Inferior parietal cortex (tissue), 1 donor: ENCODE measurements around the gene DTYMK.
A peak's percentile ranks its signal among the peaks of the same experiment; 100 is the strongest.
"Not testable (repeated sequence)": the region's sequence is repeated elsewhere in the genome, so short reads cannot be mapped to it uniquely, and the experiment has no call there.

Source experiments
- DNase-seq: peaks from one replicate; pipeline ENCODE4 v3.0.0-alpha.2; 2016; ENCODE audit errors: extremely low spot score

The DTYMK gene

DNA sequence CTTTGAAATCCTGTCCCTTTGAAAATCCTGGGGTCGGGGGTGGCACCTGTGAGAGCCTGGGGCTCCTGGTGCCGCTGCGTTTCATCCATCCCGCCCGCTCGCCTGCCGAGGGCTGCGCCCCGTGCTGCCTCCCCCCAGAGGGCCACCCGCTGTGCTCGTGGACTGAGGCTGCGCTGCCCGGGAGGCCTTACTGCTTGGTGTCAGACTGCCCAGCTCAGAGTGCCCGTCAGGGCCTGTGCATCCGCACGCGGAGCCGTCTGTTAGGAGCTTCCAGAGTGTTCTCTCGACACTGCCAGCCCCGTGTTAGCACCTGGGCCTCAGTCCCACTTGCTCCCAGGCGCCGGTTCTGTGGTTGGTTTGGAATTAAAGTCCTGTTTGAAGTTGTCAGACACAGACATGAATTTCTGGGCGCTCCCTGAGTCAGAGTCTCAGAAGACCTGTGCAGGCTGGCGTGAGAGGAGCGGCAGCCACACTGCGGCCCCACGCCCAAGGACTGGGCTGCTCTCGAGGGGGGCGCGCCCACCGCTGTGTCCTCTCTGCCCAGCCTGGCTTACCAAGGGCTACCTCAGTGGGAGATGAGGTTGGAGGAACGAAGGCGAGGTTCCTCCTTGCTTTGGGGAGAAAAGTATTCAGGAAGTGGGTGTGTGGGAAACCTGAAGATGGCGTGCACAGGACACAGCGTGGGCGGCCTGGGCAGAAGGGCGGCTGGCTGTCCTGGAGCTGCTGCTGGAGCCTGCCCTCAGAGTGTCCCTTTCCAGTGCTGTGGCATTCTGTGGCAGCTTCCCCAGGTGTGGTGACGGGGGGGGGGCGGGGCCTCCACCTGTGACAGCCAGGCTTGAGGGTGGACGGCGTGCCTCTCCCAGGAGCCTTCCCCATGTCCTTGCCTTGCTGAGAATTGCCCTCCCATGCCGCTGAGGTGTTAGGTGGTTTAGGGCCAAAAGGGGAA is 14.1 kb downstream of the DTYMK start:
- no peak for DNase-seq

DNA sequence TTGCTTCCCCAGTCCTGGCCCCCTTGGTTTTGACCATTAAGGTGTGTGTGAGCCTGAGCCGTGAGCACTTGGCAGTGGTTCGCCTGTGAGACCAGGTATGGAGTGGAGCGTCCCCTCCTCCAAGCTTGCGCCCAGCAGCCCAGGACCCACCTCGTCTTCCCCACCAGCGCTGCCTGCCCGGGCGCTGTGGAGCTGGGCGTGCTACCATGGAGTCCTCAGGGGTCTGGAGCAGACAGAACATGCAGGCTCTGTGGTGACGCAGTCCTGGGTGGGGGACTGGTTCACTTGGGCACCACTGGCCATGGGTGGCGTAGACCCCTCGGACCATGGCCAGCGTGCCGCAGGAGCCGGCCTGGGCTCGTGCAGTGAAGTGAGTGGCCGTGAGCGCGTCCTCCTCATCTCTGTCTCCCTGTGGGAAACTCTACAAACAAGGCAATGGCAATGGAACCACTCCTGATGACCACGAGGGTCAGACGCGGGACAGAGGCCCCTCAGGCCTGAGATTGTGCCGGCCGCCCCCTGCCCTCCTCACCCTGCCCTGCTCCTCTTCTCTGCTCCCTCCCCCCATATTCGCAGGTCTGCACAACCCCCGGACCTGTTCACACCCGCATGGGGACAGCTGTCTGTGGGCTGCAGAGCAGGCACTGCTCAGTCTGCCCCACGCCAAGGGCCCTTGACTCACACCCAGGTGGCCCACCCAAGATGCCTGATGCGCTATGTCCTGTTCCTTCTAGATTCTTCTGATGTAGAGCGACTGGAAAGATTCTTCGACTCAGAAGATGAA is 15.0 kb downstream of the DTYMK start:
- no peak for DNase-seq

DNA sequence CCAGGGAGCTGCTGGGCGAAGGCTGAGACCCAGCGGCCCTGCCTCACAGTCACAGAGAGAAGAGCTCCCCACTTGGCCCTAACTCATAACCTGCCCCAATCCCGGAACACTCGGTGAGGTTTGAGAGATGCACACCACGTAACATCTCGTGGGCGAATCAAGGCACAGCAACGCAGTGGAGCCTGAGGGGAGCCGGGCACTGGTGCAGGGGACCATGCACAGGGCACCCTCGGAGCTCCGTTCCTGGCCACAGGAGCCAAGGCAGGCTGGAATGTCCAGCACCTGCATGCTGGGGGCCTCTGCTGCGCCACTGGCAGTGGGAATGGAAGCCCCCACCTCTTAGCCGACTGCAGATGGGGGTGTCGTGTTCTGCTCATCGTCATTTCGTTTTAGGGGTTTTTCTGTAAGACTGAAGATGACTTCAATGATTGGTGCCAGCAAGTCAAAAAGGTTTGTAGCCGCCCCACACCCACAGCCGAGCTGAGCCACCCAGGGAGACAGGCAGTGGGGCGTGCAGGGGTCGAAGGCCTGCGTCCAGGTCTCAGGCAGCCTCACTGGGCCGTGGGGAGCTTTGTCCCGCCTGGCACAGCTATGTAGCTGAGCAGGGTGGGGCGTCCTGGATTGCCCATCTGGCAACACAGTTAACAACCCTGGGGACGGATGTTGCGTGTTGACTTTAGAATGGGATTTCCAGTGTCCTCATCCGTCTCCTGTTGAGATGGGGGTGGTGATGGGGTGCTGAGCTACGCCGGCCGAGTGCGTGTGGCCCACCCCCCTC is 16.1 kb downstream of the DTYMK start:
- DNase-seq = no peak

DNA sequence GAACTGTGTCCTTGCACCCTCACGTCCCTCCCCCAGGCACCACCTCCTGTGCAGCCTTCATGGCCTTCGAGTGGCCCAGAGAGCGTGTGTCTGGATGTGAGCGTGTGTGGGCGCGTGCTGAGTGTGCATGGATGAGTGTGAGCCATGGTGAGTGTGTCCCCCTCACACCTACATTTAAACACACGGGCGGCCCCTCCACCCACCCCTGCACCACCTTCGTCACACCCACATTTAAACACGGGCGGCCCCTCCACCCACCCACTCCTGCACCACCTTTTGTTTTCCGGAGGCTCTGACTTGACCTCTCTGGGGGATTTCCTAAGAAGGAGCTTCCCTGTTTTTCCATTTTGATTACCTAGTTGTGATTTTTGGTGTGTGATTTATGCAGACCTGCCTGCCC is 17.8 kb downstream of the DTYMK start:
- no peak for DNase-seq

DNA sequence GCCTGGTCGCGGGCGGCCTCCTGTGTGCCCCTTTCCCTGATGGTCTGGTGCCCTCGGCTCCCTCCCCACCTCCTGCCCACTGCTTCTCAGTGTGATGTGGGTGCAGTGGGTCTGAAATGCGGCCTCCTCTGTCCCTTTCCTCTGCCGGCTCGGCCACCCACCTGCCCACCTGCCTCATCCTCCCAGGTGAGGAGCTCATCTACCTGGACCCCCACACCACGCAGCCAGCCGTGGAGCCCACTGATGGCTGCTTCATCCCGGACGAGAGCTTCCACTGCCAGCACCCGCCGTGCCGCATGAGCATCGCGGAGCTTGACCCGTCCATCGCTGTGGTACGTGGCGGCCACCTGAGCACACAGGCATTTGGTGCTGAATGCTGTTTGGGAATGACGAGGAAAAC is 18.3 kb downstream of the DTYMK start:
- no peak for DNase-seq

DNA sequence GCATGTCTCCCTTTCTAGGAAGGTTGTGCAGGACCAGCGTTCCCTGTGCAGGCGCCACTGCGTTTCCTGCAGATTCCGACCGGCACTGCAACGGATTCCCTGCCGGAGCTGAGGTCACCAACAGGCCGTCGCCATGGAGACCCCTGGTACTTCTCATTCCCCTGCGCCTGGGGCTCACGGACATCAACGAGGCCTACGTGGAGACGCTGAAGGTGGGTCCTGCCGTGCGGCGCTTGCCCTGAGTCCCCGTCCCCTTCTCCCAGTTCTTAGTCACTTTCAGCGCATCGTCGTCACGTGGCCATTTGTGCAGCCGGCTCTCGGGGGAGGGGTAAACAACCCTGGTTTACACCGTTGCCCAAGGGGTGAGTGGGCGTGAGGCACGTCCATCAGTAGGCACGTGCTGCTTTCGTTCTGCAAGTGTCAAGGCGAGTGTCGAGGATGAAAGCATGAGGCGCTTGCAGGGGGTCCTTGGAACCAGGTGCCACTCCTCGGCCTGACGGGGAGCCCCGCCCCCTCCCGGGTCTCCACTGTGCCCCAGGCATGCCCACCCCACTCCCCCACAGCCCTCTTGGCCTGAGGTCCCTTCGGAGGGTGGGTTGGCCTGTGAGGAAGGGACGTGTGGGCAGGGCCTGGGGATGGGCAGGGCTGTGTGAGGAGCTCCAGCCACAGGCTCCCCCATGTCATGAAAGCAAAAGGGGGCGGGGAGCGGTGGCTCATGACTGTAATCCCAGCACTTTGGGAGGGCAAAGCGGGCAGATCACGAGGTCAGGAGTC is 19.8 kb downstream of the DTYMK start:
- DNase-seq = no peak

DNA sequence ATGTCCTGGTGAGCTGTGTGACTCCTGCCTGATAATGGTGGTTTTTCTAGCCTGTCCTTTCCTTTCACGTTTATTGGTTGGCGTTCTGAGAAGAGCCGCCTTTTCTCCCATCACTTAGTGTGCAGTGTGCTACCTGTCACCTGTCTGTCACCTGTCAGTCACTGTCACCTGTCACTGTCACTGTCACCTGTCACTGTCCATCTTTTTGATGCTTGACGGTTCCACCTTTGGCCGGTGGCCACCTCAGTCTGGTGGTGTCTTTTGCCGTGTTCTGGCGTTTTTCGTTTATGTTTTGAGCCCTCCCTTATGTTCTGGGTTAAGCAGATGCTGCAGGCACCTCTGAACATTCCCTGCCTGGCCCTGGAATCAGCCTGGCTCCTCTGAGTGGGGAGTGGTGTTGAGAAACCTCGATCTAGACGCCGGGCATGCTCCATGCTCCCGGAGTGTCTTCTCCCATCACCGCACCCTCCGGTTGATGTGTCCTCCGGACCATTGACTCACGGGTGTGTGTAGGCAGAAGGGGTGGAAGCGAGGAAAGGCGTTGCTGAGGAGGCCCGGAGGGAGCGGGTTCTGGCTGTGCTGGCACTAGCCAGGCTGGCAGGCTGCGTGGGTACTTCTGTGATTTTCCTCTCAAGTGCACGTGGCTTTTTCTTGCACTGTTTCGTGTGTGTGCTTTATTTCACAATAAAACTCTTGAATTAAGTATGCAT is 20.7 kb downstream of the DTYMK start:
- no peak for DNase-seq

DNA sequence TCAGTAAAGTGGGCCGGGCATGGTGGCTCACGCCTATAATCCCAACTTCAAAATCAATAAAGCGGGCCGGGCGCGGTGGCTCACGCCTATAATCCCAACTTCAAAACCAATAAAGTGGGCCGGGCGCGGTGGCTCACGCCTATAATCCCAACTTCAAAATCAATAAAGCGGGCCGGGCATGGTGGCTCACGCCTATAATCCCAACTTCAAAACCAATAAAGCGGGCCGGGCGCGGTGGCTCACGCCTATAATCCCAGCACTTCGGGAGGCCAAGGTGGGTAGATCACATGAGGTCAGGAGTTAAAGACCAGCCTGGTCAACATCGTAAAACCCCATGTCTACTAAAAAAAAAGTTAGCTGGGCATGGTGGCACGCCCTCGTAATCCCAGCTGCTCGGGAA is 23.9 kb downstream of the DTYMK start:
- DNase-seq = not testable (repeated sequence)

DNA sequence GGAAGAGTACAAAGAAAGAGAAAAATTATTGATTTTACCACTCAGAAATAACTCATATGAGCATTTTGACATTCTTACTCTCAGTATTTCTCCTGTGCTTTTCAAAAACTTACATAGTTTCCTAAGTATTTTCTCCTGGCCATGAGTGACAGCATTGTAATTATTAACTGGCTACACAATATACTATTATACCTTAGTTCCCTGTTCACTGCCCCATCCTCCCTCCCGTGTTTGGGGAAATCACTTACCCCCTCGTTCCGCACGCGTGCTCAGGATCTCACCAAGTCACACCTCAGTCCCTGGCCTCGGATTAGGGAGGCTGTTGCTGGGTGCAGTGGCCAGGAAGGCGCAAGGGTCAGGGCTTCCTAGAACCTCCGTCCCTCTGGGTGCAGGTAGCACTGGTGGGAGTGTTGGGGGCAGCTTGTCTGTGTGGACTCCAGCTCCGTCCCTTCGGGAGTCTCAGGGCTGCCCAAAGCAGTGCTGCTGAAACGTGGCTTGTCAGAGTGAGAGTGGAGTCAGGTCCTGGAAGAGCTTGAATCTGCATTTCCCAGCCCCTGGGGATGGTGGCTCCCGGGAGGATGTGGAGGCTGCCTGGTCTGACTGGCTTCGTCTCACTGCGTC is 25.9 kb downstream of the DTYMK start:
- DNase-seq = no peak

DNA sequence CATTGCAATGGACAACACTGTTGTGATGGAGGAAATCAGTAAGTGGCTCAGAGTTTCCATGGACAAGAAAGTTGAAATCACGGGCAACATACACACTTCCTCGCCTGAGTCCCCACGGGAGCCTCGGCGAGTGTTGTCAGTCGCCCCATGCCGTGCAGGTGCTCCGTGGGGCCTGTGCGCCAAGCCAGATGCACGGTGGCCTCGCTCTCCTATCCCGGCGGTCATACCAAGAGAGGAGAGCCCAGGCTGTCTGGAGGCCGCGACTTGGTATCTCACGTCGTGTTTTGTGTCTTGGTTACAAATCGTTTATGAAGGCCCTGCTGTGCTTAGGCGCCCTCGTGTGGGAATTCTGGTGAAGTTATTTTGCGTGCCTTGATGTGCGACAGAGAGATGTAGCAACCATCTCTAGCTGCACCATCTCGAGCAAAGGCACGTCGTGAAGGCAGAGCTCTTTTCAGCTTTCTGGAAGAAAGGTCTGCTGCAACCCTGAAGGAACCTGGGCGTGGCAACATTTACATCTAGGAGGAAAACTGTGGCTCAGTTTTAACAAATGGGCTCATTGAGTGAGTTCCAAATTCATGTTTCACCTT is 27.4 kb downstream of the DTYMK start:
- peak; percentile 83 for DNase-seq

DNA sequence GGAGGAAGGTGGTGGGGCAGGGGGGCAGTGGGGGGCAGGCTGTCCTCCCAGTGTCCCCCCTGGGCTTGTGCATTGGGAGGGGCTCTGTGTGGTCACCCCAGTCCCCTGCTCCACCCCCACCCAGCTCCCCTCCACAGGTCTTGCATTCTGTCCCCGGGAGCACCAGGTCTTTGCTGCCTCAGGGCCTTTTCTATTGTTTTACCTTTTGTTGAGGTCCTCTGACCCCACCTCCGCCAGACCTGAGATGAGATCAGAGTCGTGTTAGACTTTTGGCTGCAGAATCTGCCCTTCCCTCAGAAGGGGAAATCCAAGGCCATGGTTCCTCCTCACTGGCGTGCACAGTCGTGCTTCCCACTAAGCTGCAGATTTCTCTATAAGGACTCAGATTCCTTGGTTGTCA is 28.3 kb downstream of the DTYMK start:
- no peak for DNase-seq

DNA sequence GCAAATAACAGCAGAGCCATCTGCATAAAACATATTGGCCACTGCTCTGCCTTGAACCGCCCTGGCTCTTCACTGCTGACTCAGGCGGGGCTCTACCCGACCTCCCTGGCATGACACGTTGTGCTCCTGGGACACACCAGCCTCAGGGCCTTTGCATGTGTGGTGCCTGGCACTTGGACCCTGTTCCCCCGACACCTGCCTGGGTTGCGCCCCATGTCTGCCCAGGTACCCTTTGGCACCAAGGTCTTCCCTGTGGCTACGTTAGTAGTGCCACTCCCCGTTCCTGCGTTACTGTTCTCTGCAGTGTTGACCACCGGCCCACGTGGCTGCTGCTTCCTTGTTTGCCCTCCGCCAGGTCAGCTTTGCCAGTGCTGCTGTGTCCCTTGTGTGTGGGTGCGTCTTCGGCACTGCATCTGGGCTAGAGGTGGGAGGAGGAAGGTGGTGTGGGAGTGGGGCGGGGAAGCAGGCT is 28.8 kb downstream of the DTYMK start:
- DNase-seq = no peak

DNA sequence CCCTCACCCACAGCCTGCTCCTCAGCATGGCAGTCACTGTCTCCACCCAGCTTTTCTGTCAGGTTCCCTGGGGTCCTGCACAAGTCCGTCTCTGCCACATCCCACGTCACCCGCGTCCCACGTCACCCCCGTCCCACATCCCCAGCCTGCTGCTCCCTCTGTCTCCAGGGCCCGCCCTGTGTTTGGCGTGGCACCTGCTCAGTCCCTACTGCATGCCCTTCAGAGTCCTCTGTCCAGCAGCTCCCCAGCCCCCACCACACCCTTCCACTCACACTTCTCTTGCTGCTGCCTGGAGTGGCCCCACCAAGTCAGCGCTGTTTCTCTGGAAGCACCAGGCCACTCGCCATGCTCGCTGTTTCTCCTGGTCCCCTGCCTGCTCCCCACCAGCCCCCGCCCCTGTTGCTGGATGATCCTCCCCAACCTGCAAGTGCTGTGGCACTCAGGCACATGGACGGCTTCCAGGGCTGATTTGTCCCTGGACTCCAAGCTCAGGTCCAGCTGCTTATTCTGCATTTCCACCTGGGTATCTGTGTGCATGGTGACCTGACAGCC is 30.3 kb downstream of the DTYMK start:
- DNase-seq = no peak

DNA sequence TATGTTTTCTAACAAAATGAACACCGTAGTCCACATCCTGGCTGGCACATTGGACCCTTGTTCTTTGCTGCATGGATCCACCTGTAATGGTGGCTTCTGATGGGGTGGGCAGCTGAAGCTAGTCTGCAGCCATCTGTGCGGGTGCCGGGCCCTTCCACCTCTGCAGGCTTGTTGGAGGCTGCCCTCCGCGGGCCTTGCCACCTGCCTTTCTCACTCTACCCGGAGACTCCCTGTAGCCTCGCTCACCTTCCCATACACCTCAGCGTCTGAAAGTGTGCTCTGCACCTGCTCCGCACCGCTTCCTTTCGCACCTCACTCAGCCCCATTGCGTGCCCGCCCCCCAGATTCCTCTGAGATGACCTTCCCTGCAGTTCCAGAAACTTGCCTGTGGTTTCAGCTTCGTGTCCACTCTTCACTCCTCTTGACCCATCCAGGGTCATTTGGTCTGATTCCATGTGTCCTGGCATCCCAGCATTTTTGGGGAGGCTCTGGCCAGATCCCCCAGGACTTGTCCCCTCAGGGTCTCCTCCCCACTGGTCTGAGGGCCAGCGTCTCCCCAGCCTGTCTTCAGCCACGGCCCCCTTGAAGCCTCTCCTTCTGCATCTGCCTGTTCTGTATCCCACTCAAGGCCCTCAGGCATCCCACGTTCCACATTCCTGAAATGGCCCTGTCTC is 31.0 kb downstream of the DTYMK start:
- DNase-seq = no peak

DNA sequence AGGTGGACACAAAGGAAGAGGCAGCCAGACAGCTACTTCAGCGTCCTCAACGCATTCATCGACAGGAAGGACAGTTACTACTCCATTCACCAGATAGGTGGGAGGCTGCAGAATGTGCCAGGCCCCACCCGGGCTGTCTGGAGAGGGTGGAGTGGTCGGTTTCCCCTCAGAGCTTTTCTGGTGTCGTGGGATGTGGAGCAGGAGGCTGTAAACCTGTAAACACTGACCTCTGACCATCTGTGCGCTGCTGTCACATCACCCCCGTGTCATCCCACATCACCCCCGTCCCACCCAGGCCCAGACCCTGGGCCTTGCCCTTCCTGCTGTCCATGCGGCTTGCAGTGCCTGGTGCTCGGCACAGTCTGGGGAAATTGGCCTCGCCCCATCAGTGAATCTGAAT is 32.1 kb downstream of the DTYMK start:
- no peak for DNase-seq

DNA sequence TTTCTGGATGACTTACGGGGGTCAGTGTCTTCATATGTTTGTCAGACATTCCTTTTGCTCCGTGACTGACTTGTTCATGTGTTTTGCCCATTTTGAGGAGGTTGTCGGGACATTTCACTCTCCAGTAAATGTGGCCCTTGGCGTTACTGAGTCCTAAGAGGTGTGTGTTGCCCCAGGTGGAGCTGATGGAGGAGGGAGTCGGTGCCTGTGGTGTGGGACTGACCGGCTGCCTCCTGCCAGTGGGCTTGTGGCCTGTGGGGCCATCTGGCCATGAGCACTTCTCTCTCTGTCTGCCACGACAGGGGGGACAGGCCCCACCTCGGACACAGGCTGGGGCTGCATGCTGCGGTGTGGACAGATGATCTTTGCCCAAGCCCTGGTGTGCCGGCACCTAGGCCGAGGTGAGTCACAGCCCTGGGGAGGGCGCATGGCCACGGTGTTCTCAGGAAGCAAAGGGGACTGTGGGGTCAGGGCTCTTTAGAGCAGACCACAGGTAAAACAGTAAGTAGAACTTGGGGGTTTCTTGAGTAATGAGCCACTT is 33.3 kb downstream of the DTYMK start:
- no peak for DNase-seq

DNA sequence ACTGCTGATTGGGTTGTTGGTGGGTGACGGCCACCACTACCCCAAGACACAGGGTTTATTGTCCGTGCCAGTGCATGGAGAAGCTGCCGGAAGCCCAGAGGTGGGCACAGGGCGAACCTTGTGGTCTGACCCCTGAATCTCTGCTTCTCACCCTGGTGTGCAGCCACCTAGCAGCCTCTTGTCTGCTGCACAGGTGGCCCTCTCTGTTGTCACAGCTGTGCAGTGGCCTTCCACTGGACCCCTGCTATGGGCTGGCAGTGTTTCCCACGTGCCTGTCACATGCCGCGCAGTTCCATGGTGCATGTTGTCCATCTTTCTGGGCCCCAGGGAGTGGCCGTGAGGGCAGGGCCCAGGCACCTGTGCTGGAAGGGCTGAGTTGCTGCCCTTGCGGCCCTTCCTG is 33.9 kb downstream of the DTYMK start:
- DNase-seq = no peak

DNA sequence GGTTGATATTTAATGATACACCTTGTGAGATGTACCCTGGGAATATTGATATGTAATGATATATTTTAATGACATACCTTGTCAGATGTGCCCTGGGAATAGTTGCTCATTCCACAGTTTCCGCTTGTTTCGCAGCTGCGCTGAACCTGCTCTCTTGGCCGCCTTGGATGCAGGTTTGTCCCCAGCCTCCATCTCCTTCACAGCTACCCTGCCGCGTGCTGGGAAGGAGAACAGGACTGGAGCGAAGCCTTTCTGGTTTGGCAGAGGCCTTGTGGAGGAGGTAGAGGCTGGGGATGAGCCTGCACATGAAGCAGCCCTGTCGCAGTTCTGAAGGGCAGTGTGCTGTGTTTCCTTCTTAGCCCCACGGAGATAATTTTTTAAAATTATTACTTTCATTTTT is 34.5 kb downstream of the DTYMK start:
- DNase-seq = no peak

DNA sequence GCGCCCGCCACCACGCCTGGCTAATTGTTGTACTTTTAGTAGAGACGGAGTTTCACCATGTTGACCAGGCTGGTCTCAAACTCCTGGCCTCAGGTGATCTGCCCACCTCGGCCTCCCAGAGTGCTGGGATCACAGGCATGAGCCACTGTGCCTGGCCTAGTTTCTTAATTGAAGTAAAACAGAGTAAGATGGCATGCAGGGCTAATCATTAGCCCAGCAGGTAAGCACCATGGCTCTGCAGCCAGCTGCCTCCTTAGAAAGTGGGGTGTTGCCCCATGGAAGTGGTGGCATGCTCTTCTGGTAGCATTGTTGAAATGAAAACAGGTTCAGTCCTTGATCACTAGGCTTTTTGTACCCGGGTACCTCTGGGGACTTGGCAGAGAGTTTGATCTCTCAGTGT is 36.7 kb downstream of the DTYMK start:
- no peak for DNase-seq
